SKM-1 (cell line): Measurements from ENCODE around the gene HIPK2.

Experiments
- DNase-seq: peaks from one replicate; lab custom pipeline; 2025; ENCODE audit not compliant: unreplicated experiment; lab: John Stamatoyannopoulos, UW

Gene HIPK2

DNA sequence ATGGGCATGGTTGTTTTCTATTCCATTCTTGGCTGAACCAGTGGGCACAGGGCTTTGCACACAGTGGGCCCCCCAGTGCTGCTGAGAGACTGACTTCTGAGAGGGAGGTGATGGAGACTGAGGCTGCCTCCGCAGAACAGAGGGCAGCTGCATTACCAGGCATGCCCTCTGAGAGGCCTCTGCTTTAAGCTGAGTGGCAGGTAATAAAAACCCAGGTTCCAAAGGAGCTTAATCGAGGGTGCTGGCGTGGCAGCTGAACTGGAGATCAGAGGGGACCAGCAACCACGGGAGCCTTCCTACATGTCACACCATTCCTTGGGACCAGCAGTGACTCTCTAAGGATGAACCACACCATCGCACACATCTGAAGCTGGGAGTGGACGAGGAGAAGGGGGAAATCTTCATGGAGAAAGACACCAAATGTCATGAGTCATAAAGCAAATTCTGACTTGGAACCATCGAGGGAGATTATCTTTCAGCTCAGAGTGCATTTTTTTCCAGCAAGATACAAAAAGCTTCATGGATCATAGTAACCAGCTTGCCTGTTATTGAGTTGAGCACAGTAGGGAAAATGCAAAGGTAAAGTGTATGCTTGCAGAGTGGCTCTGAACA is 24.6 kb downstream of the HIPK2 start:
- no peak for DNase-seq

DNA sequence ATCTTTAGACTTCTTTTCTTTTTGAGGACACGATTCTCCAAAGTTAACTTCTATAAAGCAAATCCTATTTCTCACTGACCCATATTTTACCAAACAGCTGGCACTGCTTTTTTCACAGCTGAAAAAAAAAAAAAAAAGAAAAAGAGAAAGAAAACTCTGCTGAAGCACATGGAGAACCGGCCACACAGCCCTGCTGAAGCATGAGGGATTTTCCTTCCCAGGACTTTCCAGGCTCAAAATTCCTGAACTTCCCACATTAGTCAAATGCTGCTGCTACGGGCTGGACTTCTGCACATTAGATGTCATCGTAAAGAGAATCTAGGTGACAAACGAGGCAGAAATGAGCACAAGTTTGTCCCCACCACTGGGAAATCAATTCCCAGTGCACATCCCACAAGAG is 25.2 kb downstream of the HIPK2 start:
- no peak for DNase-seq

- DNase-seq: no peak
Observed at GRCh38 chr7:139752148-139752547, 25.6 kb downstream of the HIPK2 start.

DNA sequence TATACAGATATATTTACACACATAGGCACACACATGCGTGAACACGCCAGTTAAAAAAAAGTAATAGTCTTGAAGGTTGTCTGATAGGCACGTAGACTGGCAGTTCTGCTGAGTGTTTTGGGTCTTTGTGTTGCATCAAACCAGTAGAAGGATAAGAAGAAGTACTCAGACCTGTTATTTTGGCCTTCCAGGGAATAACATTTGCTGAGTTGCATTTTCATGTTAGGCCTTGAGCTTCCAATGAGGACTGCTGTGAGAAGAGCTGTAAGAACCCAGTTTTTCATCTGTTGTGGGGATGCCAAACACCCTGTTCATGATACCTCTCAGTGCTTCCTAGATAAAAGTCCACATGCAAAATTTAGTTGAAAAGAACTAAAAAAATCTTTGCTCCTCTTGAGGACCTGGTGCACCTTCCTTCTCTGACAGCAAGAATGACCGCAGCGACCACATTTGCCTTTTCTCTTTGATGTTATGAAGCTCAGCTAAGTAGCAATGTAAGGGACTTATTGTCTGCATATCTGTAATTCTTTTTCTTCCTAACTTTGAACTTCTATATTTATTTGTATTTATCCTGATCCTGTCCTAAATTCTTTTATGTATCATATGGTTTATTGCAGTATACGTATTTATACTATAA is 27.2 kb downstream of the HIPK2 start:
- no peak for DNase-seq

- DNase-seq: no peak
Observed at GRCh38 chr7:139749545-139749944, 28.3 kb downstream of the HIPK2 start.

DNA sequence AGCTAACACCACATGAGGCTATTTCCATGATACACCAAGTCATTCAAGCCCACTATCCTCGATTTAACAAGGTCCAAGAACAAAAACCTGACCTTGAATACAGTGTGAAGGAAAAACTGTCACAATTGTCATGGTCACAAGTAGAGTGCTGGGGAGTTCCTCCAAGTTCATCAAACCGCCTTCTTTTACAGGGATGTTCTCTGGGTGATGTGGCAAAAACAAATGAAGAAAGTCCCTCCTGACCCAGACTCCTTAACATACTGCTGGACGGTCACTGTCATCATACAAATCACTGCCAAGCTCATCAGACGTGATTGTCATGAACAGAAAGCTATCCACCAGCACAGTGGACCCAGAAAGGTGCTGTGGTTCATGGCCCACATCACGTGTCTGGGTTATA is 28.9 kb downstream of the HIPK2 start:
- no peak for DNase-seq

DNA sequence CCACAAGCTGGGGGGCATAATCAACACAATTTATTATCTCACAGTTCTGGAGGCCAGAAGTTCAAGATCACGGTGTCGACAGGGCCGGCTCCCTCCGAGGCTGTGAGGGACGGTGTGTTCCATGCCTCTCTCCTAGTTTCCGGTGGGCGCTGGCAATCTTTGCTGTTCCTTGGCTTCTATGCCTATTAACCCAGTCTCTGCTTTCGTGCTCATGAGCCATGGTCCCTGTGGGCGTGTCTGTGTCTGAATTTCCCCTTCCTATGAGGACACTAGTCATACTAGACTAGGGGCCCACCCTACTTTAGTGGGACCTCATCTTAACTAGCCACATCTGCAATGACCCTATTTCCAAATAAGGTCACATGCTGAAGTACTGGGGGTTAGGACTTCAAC is 29.4 kb downstream of the HIPK2 start:
- DNase-seq: no peak

GRCh38 chr7:139747662-139748372 is 30.0 kb downstream of the HIPK2 start:
- no peak for DNase-seq

- no peak for DNase-seq
Observed at GRCh38 chr7:139746652-139747051, 31.1 kb downstream of the HIPK2 start.

- DNase-seq: no peak
Observed at GRCh38 chr7:139745678-139746143, 32.1 kb downstream of the HIPK2 start.

- DNase-seq: no peak
Observed at GRCh38 chr7:139744768-139745677, 32.8 kb downstream of the HIPK2 start.

DNA sequence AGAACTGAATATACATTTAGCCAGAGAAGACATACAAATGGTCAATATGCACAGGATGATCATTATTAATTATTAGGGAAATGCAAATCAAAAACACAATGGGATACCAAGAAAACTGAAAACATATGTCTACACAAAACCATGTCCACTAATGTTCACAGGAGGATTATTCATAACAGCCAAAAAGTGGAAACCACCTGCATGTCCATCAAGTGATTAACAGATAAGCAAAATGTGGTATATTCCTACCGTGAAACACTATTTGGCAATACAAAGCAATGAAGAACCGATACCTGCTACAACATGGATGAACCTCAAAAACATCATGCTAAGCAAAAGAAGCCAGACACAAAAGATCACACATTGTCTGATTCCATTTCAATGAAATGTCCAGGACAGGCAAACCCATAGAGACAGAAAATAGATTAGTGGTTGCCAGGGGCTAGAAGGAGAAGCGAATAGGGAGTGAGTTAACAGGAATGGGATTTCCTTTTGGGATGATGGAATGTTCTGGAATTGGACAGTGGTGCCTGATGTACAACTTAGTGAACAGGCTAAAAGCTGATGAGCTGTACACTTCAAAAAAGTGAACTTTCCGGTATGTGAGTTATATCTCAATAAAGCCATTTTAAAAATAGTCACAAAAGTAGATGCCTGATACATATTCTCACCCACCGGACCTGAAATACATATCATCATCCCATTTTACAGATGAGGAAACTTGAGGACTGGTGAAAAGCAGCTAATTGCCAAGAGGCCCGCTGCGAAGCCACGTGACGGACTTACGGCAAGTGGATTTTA is 33.6 kb downstream of the HIPK2 start:
- DNase-seq: no peak

- no peak for DNase-seq
Observed at GRCh38 chr7:139743267-139743966, 34.4 kb downstream of the HIPK2 start.

DNA sequence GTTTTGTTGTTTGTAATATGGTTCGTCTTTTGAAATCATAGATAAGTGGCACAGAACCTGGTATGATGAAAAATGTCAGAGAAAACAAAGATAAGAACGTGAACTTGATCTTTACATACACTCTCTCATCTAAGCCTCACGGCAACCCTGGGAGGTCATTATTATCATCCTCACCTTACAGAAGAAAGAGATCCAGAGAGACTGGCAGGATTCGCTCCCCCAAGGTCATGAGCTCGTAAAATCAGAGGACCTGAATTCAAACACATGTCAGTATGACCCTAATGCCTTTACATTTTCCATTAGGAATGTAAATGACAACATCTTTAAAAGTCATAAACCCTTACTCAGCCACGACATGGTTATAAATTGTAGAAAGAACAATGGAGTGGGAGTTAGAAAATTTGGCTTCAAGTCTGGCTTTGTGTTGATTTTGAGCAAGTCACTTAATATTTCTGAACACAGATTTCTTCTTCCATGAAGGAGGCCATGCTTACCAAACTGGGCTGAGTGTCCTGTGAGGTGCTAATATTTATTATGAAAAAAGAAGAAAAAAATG is 35.9 kb downstream of the HIPK2 start:
- no peak for DNase-seq

GRCh38 chr7:139741239-139741638 is 36.6 kb downstream of the HIPK2 start:
- no peak for DNase-seq

DNA sequence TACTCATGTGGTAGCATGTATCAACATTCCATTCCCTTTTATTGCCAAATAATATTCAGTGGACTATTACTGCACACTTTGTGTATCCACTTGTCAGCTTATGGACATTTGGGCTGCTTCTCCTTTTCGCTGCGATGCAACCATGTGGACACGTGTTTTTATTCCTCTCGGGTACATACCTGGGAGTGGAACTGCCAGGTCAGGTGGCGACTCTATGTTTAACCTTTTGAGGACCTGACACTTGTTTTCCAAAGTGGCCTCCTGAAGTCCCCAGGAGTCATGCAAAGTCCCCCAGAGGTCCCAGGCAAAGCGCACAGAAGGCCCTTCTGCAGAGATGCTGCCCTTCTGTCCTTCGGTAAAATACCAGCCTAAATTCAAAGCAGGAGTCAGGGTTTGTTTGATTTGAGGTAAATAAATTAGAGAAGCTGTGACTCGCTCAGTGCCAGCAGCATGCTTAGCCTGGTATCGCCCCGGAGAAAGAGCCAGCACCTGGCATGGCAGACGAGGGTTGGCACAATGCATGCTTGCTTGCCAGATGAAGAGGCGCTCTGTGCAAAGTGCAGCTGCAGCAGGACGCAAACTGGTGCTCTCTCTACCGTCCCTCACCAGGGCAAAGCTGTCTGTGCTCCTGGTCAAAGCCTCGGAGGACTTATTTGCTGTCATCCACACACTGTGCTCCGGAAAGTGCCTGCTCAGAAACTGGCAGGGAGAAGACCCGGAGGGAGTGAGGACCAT is 37.8 kb downstream of the HIPK2 start:
- no peak for DNase-seq

- no peak for DNase-seq
Observed at GRCh38 chr7:139738772-139739171, 39.0 kb downstream of the HIPK2 start.

GRCh38 chr7:139738101-139738489 is 39.7 kb downstream of the HIPK2 start:
- DNase-seq: no peak
